GM04504 (cell line): Measurements from ENCODE around the gene MED12L.

Experiments used
- DNase-seq: peaks from one replicate; pipeline ENCODE4 v3.0.0-alpha.2; 2012; ENCODE audit warnings: low read depth

The MED12L gene

DNA sequence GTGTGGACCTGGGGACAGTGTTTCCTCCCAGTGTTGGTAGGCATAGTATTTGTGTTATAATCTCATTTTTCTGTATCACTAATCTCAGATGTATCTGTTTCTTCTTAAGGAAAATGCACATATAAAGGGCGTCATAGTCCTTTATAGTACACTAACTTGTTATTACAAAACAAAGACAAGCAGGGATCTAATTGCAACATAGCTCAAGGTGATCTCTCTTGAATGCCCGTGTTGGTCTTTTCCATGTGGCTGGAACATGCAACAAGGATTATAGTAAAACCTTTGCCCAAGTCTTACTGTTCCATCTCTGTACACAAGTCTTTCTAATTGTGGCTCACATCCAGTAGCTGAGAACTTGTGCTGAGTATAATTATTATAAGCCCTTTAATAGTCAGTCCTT lies 234.7 kb downstream of the MED12L start:
- DNase-seq: no peak

DNA sequence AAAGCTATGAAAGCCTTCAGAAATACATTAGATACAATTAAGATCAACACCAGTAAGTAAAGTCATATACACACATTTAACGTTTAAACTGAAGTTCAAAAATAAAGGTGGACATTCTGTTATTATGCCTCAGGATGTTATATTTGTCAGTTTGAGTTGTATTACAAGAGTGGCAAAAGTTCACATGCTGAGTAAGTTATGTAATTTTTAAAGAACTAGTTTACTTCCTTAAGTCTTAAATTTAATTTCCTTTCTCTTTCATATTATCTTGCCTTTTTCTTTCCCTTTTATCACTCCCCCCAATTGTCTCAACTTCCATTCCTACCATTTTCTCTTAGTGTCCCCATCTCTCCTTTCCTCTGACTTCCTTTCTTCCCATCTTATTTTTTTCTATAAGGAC lies 236.1 kb downstream of the MED12L start:
- no peak for DNase-seq

DNA sequence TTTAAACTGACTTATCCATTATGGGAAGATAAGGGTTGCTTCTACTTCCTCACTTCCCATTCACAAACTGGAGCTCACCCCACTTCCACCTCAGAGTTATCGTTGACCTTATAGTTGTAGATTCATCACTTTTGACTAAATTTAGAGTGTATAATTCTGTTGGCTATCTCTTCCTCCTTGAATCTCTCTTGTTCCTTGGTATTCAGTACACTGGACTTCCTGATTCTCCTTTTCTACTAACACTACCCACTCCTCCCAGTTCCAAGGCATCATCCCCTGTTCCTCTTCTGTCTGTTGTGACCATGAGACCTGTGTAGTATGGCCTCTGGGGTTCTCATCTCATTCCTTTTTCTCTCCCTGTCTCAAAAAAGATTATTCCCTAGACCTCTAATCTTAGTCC lies 237.0 kb downstream of the MED12L start:
- DNase-seq: no peak

DNA sequence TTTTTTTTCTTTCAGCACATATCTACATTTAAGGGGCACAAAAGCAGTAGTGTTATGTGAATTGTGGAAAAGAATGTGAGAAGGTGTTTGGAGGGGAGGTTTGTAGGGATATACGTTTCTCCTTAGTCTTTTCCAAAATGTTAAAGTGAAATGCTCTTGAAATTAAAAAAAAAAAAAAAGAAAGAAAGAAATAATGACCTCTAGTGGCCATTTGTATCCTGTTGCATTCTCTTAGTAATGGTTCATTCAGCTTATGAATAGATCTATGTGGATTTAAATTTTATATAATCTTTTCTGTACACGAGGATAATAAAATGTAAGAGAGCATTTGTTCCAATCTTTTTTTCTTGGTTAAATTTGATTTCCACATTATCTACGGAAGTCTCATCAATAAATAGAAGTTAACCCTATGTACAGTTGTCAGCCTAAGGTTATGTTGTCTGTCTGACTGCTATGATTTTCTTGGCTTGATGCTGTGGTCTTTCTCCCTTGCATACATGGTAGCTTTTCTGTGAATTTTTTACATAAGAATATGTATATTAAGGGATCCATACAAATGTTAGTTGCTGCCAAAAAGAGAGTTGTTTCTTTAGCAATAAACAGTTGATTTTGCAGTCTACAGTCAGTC lies 242.2 kb downstream of the MED12L start:
- no peak for DNase-seq

DNA sequence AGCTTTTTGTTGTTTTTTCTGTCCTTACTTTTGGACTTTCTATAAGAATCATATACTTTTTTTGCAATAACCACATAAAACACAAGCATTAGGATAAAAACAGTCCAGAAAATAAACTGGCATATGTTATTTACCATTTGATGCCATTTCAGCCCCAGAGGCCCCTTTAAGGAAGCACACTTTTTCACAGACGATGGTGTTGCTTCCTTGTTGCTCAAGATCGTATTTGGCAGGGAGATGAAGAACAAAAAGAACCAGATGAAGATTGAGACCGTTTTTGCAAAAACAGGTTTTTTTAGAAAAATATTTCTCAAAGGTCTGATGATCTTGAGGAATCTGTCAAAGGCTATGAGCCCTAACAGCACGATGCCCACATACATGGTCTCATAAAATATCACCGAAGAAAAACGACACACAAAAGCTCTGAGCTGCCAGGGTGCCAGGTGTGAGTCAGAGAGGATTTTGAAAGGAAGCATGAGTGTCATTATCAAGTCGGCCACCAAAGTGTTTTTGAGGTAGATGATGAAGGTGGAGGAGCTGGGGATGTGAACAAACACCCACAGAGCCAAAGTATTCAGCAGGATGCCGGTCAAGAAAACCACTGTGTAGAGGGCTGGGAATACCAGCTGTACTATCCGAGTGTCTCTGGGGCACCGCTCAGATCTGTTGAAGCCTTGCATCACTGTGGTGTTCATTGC lies 243.0 kb downstream of the MED12L start:
- no peak for DNase-seq

DNA sequence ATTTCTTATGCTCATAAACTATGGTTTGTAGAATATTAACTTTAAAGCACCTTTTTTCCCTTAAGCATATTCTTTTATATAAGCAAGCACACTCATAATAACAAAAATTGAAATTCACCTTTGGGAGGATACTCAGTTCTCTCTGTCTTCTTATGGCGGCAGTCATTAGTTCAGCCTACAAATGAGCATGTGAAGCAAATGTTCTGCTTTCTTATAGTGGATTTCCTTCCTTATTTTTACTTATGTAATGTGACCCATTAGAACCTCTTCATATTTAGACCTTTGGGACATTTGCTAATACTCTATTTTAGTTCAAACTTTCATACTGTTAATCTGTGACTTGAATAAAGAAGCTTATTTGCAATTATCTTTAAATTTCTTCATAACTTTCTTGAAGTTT lies 243.9 kb downstream of the MED12L start, which contains the start of gene P2RY13:
Gene P2RY13 (minus strand): TSS at position 187 of the 400 bp plus-strand sequence. CDS start 21 bp downstream, at position 166.
- no peak for DNase-seq

DNA sequence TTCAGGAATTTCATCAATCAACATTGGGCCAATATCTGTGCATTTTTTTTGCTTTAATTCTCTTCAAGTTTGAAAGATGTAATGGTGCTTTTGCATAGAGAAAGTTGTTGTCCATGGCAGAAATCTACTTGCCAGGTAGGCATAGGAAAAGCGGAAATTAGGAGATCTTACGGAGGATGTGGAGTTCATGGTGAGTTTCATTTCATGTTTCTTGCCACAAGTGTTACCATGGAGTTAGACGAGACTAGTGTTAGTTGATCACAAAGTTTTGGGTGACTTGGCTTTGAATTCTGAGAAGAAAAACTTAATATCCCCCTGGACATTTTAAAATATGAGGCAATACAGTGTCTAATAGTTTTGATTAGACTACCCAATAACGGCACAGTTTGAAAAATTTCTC lies 244.9 kb downstream of the MED12L start:
- no peak for DNase-seq

DNA sequence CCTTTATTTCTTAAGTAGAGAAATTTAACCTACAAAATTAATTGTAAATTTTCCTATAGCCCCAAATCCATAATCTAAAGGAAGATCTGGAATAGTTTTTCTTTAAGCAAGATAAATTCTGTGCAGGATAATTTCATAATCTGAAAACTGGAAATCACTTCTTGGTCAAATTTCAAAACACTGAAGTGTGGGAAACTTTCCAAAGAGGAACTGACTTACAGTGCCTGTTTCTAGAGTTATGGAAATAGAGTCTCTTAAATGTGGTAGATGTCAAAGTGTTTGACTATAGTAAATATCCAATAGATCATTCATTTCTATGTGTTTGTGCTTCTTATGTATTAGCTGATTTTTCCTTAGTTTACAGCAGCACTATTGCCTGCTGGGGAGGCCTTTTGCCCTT lies 245.4 kb downstream of the MED12L start:
- no peak for DNase-seq

DNA sequence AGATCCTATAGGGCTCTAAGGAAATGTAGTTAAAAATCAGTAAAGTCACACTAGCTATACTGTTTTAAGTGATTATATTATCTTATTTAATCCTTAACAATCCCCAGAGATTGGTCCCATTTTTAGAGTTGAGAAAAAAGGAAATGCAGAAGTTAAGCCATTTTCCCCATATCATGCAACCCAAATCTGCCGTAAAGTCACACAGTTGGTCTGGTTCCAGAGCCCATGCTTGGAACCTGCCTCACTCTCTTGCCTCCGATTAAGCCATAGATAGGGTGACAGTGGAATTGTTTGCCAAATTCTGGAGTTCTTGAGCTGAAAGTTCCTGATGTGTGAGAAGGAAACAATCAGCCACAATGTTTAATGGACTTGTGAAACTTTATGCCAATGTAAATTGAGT lies 246.2 kb downstream of the MED12L start:
- DNase-seq: no peak

DNA sequence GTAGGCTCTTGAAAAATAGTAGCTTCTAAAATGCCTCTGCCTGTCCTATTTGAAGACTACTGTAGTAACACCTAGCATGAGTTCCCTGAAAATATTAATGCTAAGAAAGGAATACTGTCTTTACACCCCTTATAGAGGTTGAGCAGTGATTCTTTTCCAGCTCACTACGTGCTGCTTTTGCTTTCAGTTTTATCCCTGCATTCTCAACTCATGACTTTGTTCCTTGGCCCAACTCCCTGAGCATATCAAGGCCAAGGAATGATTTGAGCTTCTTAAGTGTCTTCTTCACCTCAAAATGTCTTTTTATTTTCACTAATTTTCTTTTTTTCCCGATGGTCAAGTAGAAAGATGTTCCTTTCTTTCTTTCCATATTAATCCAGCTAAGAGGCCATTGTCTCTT lies 260.4 kb downstream of the MED12L start:
- DNase-seq: peak; percentile 60

DNA sequence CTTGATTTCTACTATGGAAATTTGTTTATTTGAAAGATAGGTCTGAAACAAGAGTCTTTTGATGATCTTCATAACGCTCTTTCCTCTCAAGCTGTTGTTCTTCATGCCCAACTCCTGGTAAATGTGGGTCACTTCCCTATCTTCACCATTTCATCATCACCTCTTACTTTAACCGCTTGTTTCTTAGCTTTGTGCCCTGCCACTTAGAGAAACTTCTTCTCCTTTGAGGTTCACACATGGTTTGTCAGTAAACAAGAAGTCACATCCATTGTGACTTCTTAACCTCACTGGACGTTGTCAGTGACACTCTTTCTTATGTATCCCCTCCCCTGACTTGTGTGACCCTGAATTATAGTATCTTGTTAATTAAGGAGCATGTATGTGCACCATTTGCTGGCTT lies 260.8 kb downstream of the MED12L start:
- DNase-seq: no peak

DNA sequence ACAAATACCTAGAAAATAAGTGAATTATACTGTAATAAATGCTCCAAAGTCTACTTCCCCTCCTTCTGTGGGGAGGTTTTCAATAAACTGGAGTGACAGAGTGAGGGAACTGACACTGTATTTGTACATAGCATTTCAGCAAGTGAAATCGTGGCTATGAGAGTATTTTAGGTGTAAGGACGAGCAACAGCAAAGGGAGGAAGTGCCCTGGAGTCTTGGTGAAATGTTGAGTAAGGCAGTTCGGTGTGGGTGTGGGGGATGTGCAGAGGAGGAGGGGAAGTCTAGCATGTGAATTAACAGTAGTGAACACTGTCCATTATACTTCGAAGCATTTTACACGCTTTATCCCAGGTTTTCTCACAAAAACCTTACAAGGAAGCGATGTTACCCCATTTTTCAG lies 262.0 kb downstream of the MED12L start:
- DNase-seq: no peak

DNA sequence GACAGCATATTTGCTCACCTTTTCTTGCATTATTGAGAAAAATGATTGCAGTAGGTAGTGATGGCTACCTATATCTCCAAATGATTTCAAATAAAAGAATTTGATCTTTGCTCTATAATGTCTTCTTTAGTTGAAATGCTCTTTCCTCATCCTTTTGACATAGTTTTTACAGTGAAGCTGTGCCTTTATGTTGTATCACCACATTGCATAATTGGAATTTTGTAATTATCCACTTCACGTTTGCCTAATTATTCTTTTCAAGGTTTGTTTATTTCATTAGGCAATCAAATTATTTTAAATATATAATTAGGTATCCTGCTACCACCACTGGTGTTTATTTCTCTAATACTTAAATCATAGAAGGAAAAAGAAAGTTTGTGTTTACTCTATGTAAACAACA lies 265.2 kb downstream of the MED12L start:
- no peak for DNase-seq

DNA sequence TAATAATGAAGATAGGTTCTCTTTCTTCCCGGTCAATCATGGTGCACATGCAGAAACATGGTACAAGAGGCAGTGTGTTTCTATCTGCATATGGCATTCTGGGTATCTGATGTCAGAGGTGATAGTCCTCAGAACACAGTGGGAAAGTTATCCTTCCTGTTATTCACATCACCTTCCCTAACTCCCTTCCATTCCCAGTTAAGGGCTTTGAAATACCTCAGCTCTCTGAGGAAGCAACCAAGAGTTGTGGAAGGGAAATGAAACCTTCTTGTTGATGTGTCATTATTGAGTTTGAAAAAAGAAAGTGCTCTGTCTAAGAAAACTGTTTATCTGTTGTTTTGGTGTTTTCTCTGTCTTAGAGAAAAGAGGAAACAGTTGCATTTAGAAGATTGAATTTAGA lies 265.8 kb downstream of the MED12L start:
- DNase-seq: no peak

DNA sequence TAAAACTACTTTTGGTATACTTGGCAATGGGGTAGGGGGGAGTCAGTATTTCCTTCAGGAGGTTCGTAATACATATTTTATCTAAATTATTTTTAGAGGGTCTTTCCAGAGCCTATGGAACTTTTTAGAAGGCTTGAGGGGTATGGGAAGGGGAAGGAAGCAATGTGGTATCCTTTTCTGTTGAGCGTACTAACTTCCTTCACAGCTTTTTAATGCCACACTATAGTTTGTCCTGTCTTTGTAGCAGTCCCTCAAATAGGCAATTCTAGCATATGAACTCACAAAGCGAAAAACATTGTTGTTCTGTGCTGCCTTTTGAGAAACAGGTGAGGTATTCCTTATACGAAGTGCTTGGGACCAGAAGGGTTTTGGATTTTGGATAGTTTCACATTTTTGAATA lies 266.2 kb downstream of the MED12L start:
- DNase-seq: no peak

DNA sequence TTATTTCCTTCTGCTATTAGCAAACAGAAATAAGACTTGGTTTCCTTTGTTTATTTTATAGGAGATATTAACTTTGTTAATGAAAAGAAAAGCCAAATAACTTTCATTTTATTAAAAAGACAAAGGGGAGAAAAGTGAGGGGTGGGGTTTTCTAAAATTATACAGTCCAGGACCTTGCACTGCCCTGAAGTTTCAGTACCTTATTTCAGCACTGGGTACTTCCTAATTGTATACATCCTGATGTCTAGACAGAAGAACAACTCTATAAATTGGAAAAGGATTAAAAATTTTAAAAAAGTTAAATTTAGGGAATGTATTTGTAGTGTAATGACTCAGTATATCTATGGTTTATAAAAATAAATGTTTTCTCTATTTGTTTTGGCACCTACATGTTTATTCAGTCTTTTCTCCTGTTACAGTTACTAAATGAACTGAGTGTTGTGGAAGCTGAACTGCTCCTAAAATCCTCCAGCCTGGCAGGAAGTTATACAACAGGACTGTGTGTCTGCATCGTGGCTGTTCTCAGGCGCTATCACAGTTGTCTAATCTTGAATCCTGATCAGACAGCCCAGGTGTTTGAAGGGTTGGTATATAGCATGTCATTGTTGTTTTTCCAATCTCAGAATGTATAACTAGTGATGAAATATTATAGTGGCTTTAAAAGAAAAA lies 271.5 kb downstream of the MED12L start:
- DNase-seq: no peak

DNA sequence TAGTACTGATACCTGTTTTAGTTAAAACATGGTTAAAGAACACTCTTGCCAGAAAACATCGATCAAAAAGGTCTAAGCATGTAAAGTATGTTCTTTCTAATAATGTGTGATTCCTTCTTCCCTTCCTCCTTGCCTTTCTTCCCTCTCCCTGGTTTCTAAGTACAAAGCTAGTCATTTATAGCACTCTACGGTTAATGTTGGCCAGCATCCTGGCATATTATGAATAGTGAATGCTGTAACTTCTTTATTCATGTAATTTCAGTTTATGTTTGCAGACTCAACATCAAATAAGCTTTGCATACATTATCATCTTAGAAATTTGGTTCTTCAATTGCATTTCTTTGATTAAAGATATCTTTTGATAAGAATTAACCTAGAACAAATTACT lies 272.0 kb downstream of the MED12L start:
- DNase-seq: no peak

DNA sequence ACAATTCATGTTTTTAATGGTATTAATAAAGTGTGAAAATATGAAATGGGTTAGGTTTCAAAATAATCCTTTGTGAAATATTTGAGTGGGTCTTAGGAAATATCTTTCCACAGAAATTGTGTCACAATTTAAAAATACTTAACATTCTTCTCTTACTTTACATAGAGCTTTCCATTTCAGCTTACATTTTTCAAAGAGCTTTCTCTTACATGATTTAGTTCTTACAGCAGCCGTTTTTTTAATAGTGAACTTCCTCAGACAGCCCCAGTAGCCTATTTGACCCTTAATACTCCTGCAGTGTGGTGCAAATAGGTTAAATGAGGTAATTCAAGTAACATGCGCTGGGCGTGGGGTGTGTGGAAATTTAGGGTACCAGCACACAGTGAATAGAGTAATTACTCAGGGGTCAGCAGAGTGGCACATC lies 277.3 kb downstream of the MED12L start:
- no peak for DNase-seq

DNA sequence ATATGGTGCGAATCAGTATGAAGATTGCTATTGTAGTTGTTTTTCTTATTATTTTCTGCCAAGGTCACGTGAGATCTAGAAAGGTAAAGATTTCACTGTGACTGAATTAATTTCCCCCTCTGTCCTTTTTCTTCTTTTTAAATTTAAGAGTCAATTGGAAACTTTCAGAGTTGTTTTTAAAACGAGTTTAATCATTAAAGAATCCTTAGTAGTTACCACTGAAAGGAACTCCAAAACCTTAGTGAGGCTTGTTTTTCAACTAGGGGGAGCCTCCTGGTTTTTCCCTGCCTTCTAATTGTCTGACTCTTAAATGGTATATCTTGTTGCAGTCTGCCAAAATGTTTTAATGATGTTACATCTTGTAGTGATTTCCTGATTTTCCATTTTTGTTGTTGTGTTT lies 281.5 kb downstream of the MED12L start:
- DNase-seq: no peak

DNA sequence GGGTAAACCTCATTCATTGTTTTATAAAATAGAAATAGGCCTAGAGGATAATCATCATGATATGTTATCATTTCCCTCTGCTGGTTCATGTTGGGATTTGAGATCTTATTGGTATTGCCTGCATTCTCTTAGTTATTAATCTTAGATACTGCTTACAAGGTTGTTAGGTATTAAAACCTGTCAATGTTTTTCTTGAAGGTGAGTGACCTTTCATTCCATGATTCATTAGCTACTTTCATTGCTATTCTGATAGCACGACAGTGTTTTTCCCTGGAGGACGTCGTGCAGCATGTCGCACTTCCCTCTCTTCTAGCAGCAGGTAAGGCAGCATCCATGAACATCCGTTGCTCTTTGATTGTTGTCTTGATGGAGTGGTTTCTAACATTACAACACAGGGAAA lies 282.0 kb downstream of the MED12L start:
- no peak for DNase-seq

DNA sequence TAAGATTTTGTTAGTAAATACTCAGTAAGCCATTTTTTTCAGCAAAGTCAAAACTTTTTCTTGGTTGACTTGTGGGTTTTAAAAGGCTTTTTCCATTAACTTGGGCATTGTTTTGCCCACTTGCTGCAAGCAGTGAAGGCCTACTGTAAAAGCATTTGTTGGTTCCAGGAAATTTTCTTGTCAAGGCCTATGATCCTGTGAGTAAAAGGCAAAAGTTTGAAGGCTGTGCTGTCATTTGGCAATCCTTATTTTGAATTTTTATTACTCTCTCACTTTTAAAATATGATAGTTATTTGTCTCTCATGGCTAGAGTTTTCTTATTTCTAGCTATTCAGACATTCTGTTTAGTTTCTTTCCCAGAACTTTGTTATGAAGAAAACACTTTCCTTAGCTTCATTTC lies 286.1 kb downstream of the MED12L start:
- no peak for DNase-seq

DNA sequence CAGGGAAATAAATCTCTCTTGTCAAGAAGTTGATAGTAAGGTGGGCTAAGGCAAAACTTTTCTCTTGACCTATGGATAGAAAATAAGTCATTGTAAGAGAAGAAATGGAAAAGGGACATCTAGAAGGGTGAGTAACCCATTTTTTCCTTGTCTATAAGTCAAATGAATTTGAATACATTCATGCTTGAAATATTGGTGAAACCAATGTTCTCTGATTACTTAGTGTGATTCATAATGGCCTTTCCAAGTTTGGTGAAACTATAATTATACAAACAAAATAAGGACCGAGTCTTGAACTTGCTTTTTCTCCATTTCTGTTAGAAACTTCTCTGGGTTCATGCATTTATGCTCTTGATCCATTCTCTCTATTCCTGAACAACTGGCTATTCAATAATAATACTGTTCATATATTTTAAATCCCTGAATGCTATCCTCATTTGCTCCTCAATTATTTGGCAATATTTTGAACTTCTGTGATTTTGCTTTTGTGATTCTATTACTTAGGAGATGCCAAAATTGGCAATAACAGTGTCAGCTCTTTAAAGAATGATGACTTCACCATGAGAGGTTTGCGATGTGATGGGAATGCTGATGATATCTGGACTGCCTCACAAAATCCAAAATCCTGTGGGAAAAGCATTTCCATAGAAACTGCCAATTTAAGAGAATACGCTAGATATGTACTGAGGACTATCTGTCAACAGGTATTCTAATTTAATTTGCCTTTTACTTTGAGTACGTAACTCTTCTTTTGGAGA lies 286.8 kb downstream of the MED12L start:
- no peak for DNase-seq
